GM18505 (cell line): ENCODE measurements around the gene ADGRG1.

Experiments used
- ATAC-seq: cut with Tn5 transposase; IDR thresholded peaks from one replicate; pipeline ENCODE4 v1.9.1; 2021; ENCODE audit not compliant: unreplicated experiment
- POLR2A ChIP-seq: IDR thresholded peaks from 4 replicates; pipeline ENCODE4 v1.6.1; 2011; ENCODE audit warnings: borderline replicate concordance; ENCODE audit not compliant: insufficient read depth, insufficient read length; ENCODE audit errors: extremely low read depth

Gene ADGRG1

DNA sequence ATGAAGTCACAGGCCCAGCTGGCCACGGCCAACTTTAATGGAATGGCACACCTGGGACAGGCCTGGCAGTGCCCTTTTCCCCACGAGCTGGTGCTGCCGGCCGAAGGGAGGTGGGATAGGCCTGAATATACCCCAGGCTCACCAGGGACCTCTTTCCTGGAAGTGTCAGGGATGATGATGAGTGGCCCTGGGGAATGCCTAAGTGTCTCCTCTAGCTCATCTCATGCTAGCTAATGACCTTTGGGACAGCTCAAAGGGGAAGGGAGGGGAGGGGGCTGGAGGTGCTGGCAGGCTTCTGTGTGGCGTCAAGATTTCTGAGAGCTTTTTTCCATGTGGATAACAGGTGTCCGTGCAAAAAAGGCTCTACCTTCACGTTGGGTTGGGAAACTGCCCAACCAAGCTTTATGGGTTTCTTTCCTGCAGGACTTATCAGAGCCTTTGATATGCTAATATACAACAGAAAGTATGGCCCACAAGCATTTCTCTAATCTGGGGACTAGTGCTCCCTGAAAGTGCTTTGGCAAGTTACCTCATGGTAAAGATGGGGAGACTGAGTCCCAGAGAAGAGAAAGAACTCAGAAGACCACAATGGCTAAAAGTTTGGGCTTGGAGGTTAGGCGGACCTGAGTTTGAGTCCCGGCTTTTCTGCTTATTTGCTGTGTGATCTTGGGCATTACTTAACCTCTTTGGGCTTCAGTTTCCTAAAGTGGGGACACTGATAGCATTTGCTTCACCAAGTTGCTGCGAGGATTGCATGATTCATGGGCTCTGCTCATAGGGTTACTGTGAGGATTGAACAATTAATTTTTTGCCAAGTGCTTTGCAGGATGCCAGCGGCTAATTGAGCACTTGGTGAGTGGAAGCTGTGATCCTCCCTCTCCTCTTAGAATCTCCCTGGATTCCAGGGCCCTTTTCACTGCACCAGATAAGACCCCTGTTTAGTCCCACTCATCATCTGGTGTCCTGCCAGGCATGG is 14.0 kb downstream of the ADGRG1 start:
- TF ChIP-seq POLR2A: no peak
- ATAC-seq: no peak

DNA sequence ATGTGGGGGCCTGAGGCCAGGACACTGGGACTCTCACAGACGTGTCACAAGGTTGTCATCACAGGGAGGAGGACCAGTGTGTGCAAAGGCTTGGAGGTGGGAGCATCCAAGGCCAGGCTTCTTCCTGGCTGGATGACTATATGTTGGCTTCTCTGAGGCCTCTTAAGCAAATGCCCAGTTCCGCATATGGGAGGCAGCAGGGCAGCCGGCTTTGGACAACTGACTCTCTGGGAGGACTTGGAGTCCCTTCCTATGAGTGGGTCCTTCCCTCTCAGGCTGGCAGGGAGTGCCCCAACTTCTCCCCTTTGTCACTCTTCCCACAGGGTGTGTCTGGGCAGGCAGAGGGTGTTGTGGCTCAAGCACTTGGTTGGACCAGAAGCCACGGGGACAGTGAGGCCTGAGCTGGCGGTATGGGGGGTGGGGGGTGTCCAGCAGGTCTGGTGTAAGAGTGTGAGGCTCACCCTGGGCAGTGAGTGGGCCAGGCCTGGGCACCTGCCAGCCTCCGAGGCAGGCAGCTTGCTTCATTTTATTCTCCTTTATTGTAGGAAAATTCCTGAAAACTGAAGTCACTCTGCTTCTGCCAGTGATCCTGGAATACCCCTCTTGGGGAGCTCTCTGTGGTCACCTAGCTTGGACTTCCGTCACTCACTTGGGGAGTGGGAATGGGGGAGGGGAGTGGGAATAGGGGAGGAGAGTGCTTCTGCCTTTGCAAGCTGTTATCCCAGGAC is 14.9 kb downstream of the ADGRG1 start:
- no peak for ATAC-seq
- TF ChIP-seq POLR2A: no peak

DNA sequence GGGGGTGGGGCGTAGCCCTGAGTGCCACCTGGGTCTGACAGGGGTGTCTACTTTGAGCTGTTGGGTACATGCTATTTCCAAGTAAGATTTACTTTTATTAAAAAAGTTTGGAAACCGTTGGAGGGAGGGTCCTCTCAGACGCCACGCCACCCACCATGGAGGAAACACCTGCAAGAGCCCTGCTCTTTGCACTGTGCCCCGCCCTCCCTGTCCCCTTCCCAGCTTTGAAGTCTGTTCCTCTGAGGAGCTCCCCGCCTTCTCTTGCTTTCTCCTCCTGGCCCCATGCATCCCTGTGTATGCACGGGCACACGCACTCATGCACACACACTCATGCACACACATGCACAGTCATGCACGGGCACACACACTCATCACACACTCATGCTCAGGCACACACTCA is 15.5 kb downstream of the ADGRG1 start:
- TF ChIP-seq POLR2A: no peak
- no peak for ATAC-seq

DNA sequence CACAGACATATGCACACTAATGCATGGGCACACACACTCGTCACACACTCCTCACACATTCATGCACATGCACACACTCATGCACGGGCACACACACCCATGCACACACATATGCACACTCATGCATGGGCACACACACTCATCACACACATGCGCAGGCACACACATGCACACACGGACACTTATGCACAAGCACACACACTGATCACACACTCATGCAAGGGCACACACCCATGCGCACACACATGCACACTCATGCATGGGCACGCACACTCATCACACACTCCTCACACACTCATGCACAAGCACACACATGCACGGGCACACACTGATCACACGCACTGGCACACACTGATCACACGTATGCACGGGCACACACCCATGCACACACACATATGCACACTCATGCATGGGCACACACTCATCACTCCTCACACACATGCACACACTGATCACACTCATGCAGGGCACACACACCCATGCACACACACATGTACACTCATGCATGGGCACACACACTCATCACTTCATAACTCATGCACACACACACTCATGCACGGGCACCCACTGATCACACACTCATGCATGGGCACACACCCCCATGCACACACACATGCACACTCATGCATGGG is 16.1 kb downstream of the ADGRG1 start:
- no peak for TF ChIP-seq POLR2A
- ATAC-seq: no peak

DNA sequence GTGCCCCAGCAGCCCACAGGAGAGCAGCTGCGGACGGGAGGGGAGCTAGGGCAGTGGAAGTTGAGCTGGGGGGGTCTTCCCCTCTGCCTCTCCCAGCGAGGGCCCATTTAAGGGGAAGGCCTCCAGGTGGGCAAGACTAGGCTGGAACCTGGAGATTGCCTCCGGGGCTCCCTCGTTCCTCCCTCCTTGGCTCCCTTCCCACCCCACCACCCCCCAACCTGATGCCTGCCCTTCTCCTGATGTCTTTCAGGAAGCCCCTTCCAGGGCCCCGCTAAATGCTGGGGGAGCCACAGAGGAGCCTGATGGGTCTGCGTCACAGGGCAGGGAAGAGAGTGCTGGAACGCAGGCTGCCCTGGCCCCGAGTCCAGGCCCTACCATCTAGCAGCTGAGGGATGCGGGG is 16.7 kb downstream of the ADGRG1 start:
- no peak for TF ChIP-seq POLR2A
- no peak for ATAC-seq

DNA sequence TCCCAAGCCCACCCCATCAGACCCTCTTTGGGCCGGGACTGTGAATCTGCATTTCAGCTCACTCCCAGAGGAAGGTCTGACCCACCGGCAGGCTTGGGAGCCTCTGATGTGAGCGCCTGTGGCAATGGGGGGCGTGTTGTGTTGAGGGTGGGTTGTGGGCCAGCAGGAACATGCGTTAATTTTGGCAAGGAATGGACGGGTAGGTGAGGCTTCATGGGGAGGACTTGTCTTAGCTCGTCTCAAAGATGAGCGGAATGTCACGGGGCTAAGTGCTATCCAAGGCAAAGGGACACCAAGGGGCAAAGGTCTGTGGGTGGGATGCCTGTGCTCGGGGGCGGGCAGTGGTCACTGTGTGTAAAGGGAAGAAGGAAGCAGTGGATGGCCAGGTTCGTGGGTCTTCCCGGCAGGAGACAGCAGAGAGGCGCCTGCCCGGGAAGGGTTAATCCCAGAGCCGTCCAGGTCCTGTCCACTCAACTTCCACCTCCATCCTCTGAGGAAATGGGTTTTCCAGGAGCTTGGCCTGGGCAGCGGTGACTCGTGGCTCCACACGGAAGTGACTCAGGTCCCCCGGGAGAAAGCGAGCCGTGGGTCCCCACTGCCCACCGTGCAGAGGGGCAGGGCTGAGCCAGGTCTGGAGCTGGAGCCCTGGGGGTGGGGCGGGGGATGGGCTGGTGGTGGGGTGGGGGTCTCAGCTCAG is 17.4 kb downstream of the ADGRG1 start:
- no peak for TF ChIP-seq POLR2A
- no peak for ATAC-seq

DNA sequence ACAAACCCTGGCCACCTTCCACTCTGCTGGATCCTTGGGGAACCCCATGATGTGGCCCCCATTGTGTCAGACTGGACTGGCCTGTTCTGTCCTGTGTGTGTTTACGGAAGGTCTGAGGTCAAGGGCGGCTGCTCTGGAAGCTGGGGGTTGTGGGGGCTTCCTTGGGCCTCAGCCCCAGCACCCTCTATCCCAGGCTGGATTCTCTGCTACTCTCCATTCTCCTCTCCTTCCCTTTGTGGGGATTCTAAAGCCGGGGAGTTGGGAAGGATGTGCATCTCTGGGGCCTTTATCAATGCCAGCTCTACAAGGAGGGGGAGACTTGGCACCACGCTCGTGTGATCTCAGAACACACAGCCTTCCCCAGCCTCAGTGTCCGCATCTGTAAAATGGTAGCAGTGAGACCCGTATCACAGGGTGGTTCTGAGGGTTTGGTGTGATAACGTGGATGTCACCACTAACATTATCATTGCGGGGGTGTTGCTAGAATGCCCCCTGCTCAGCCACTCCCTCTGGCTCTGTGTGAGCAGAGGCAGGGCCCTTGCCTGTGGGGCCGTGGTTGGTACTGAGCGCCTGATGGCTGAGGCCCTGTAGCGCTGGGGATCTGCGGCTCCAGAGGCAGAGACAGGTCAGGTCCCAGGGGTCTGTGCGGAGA is 18.1 kb downstream of the ADGRG1 start:
- ATAC-seq: no peak

DNA sequence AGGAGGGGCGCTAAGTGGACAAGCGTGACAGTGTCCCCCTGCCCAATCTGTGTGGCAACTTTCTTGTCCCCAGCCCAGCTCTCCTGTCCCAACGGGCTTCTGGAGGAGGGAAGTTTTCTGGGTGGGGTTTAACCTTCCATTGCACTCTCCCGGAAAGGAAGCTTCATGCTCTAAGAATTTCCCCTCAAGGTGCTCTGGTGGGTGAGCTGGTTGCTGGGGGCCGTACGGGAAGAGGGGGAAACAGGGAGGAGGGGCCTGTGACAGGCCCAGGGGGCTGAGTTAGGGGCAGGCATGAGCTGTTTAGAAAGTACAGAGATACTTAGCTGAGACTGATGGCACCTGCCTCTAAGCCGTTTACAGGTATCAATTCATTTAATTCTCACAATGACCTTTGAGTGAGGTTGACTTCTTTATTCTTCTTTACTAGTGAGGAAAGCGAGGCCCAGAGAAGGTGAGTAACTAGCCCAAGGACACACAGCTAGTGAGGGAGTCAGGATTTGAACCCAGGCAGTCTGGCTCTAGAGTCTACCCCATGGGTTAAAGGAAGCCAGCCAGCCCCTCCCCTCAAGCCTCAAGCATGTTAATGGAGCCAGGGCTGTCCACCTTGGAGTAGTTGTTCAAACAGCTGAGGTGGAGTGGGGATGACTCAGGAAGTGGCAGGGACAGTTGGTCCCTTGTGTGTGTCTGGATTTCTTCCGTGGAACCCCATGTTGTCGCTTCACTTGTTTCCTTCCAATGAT is 18.9 kb downstream of the ADGRG1 start:
- no peak for ATAC-seq
- TF ChIP-seq POLR2A: no peak

More for the DNA sequence above, 18.1 kb downstream of the ADGRG1 start:
- no peak for TF ChIP-seq POLR2A

DNA sequence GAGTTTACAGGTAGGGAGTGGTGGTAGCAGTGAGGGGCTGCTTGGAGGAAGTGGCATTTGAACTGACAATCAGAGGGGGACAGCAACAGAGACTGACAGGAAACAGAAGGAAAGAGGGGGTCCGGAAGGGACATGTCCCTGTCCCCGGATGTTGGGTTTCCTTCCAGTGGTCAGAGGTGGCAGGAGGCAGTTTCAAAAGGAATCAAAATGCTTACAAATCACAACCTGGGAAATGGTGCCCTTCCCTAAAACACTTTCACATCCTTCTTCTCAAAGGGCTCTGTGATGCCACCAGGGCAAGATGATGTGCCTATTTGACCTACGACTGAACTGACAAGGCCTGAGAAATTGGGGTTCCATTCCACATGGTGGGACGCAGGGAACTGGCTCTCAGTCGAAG is 19.7 kb downstream of the ADGRG1 start:
- ATAC-seq: no peak
- no peak for TF ChIP-seq POLR2A

DNA sequence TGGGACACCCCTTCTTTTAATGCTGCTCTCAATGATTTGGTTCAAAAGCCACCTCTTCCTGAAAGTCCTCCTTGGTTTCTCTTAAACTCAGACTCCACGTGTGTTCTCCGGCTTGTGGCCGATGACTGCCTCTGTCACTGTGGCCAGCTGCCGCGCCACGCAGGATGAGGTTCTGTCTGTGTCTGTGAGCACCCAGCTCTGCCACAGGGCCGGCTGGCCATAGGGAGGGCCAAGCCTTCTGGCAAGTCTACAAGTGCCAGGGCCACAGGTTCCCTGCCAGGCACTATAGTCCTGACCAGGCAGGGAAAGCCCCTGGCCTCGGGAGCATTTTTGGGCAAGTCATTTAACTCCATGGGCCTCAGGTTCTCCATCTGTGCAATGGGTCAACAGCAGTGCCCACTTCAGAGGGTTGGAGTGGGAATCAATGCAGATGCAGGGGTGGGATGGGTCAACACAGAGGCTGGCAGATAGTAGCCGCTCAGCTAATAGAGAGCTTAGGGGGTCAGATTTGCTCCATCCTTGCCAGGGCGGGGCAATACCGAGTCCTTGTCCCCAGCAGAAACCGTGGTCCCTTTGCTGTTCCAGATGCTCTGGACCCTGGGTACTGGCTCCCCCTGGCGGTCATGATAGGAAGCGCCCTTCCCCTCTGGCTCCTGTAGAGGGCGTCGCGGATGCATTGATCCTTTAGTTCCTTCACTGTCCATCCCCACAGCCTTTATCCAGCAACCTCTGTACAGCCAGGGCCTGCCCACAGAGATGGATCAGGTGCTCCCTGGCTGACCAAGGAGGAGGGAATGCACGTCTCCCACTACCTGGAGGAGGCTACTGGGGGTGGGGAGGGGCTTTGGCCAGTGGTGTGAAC is 20.4 kb downstream of the ADGRG1 start:
- no peak for TF ChIP-seq POLR2A
- ATAC-seq: peak; percentile 53

DNA sequence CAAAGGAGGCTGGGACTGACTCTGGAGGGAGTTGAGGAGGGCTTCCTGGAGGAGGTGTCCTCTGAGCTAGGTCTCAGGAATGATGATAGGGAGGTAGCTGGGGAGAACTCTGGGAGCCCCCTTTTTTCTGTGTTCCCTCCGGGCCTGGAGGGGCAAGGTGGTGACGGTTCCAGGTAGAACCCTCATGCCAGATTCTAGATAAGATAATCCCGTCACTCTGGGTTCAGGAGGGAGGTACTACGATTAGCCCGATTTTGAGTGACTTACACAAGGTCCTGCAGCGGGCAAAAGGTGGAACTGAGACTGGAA is 21.0 kb downstream of the ADGRG1 start:
- no peak for TF ChIP-seq POLR2A
- no peak for ATAC-seq
